ENCODE results near the gene OR5K3. TPM values are rescaled to one million over a fixed set of nuclear protein-coding genes. Genes with fewer than 3 reads are reported as not detected.

Gene OR5K3, protein sequence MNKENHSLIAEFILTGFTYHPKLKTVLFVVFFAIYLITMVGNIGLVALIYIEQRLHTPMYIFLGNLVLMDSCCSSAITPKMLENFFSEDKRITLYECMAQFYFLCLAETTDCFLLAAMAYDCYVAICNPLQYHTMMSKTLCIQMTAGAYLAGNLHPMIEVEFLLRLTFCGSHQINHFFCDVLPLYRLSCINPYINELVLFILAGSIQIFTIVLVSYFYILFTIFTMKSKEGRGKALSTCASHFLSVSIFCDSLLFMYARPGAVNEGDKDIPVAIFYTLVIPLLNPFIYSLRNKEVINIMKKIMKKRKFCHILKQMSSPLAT
- not detected for total RNA-seq
- long read RNA-seq: 0 reads

DNA sequence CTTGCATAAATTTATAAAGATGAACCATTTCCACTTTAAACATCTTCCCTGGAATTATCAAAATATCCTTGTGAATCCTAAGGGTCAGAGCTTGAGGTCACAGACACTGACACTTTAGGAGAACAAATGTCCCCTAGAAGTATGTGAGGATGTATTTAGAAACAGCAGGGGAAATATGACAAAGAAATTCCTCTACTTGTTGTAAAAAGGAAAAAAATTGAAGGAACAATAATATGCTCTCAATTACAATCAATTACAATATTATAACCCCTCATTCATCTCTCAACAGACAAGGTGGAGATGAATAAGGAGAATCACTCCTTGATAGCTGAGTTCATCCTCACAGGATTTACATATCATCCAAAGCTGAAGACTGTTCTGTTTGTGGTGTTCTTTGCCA, at the start of gene OR5K3:
Gene OR5K3, plus strand, starts transcription at position 301 of the 400 bp plus-strand sequence. Its CDS starts 0 bp downstream, at position 301.
- H3K27ac ChIP-seq: no peak within 1 kb of the TSS
- TF ChIP-seq, protein P1, sequence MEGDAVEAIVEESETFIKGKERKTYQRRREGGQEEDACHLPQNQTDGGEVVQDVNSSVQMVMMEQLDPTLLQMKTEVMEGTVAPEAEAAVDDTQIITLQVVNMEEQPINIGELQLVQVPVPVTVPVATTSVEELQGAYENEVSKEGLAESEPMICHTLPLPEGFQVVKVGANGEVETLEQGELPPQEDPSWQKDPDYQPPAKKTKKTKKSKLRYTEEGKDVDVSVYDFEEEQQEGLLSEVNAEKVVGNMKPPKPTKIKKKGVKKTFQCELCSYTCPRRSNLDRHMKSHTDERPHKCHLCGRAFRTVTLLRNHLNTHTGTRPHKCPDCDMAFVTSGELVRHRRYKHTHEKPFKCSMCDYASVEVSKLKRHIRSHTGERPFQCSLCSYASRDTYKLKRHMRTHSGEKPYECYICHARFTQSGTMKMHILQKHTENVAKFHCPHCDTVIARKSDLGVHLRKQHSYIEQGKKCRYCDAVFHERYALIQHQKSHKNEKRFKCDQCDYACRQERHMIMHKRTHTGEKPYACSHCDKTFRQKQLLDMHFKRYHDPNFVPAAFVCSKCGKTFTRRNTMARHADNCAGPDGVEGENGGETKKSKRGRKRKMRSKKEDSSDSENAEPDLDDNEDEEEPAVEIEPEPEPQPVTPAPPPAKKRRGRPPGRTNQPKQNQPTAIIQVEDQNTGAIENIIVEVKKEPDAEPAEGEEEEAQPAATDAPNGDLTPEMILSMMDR (IDR thresholded peaks at IDR 0.05): no peak

DNA sequence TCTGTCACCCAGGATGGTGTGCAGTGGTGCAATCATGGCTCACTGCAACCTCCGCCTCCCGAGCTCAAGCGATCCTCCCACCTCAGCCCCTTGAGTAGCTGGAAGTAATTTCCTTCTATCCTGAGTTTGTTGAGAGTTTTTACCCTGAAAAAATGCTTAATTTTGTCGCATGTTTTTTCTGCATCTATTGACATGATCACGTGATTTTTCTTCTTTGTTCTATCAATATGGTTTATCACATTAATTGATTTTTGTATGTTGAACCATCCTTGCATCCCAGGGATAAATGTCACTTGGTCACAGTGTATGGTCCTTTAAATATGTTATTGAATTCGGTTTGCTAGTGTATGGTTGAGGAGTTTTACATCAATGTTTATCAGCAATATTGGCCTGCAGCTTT, 48.7 kb upstream of the OR5K3 start:
- TF ChIP-seq, protein P1 (IDR thresholded peaks at IDR 0.05): no peak
- DNase-seq (no peak), ATAC-seq (no peak)
- Histone ChIP-seq H3K27me3 (ENCODE audit: low read depth) (no peaks in the 10 kb centered on the region), H3K4me3 (no peak overlapping the region), H3K9me3 (no peaks in the 10 kb centered on the region), H3K36me3 (no peaks in the 10 kb centered on the region), H3K4me1 (no peaks in the 10 kb centered on the region), H3K27ac (no peak overlapping the region)
- intact Hi-C loops (cut with DNase I): no loop called here

More for the DNA sequence above, at the start of gene OR5K3:
- H3K4me1 ChIP-seq: no peaks in the 10 kb centered on the region
- no peaks in the 10 kb centered on the region for H3K9me3 ChIP-seq
- H3K36me3 ChIP-seq: no peaks in the 10 kb centered on the region
- H3K4me3 ChIP-seq: no peak within 1 kb of the TSS
- H3K27me3 ChIP-seq (ENCODE audit: low read depth): no peaks in the 10 kb centered on the region
- DNase-seq (no peak), ATAC-seq (no peak)
- intact Hi-C loops (cut with DNase I): no loop called here

DNA sequence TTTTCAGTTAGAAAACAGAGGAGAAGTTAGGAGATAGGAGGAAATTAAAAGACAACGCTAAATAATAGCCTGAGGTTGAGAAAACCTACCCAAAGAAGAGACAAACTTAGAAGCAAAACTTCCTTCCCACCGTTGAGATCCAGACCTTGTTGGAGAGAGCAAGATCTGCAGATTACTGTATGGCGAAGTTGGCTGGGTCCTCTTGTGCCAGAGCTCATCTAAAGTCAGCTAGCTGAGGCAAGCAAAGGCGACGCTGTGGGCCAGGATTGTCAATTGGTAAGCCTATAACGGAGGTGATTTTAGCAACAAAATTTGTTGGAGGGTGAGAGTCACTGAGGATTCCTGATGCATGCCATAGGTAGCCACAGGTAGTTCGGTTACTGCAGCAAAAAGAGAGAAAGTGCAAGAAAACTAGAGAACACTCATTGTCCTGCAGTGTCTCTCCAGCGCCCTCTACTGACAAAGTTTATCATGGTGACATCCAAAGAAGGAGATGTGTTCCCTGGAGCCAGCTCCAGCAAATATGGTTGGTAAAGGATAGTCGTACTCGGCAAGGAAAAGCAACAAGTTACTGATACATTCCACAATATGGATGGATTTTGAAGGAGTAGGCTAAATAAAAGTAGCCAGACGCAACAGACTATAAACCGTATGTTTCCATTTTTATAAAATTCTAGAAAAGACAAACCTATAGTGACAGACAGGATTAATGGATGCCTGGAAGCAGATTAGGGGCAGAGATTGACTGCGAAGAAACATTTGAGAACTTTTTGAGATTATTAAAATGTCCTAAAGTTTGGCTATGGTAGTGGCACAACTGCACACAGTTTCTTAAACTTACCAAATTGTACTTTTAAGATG, 46.6 kb upstream of the OR5K3 start:
- no peak overlapping the region for H3K27ac ChIP-seq
- no peak overlapping the region for H3K4me3 ChIP-seq
- TF ChIP-seq, protein P1 (IDR thresholded peaks at IDR 0.05): peak; percentile 50
- no peak for DNase-seq
- no peaks in the 10 kb centered on the region for H3K9me3 ChIP-seq
- H3K4me1 ChIP-seq: no peaks in the 10 kb centered on the region
- no peaks in the 10 kb centered on the region for H3K27me3 ChIP-seq (ENCODE audit: low read depth)
- peak; percentile 45 to 48 for ATAC-seq
- no peaks in the 10 kb centered on the region for H3K36me3 ChIP-seq
- intact Hi-C loops (cut with DNase I): no loop called here

DNA sequence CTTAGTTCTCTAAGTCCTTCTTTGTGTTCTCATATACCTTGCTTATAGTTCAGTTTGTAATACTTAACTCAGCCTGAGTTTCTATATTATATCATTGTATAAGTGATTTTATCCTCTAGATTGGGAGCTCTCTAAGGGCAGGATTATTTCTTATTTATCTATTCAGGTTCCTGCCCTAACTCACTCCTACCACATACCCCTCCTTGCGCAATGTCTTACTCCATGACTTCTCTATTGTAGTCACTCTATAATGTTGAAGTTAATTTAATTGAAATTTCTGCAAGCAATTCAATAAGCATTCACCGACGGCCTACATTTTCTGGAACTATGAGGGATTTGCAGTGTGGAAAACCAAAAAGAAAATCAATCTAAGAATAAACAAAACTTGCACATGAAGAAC, 40.4 kb upstream of the OR5K3 start:
- DNase-seq (no peak), ATAC-seq (no peak)
- no peaks in the 10 kb centered on the region for H3K36me3 ChIP-seq
- H3K27me3 ChIP-seq (ENCODE audit: low read depth): no peaks in the 10 kb centered on the region
- TF ChIP-seq, protein P1 (IDR thresholded peaks at IDR 0.05): no peak
- no peaks in the 10 kb centered on the region for H3K4me1 ChIP-seq
- no peak overlapping the region for H3K4me3 ChIP-seq
- no peak overlapping the region for H3K27ac ChIP-seq
- H3K9me3 ChIP-seq: no peaks in the 10 kb centered on the region
- intact Hi-C loops (cut with DNase I): no loop called here

DNA sequence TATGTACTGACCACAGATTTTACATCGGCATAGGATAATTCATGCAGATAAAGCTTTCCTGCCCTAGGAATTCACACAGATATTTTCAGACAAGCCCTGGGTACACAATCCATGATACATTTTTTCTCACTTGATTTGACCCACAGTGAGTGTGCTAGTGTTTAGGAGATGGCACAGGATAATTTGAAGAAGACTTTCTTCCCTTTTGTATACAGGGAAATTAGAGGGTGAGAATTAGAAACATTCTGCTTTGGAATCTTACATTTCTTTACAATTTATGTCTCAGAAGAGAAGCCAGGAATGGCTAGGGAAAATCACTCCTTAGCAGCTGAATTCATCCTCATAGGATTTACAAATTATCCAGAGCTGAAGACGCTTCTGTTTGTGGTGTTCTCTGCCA, 36.9 kb upstream of the OR5K3 start, which contains the start of gene OR5K4:
Gene OR5K4, plus strand, starts transcription at position 301 of the 400 bp plus-strand sequence. Its CDS starts 0 bp downstream, at position 301.
- Histone ChIP-seq H3K4me1 (no peaks in the 10 kb centered on the region), H3K9me3 (peaks cover 2% of the 10 kb centered on the region), H3K36me3 (no peaks in the 10 kb centered on the region), H3K27ac (no peak within 1 kb of the TSS), H3K27me3 (ENCODE audit: low read depth) (no peaks in the 10 kb centered on the region), H3K4me3 (no peak within 1 kb of the TSS)
- intact Hi-C loops (cut with DNase I): no loop called here
- ATAC-seq: no peak
- no peak for DNase-seq
- TF ChIP-seq, protein P1 (IDR thresholded peaks at IDR 0.05): no peak

Data from lower lobe of right lung (tissue), 2 donors.